HepG2 (cell line): ENCODE measurements around the gene IL17RB. TPM values are rescaled to one million over a fixed set of nuclear protein-coding genes. Genes with fewer than 3 reads are reported as not detected.

Source experiments
- AKAP8 ChIP-seq: sonication (generic); formaldehyde crosslinking; IDR thresholded peaks from 2 replicates; pipeline ENCODE4 v1.5.1; 2020; ENCODE audit warnings: mild to moderate bottlenecking, missing genetic modification reagents
- ASH2L ChIP-seq: fragments of 300-600, 200-600 bp; sonication (generic); IDR thresholded peaks from 2 replicates; pipeline ENCODE4 v1.7.0; 2017; ENCODE audit warnings: low read depth, mild to moderate bottlenecking, moderate library complexity, mixed read lengths, low read length; ENCODE audit not compliant: insufficient read length
- ETS1 ChIP-seq: sonication (generic); formaldehyde crosslinking; IDR thresholded peaks from 2 replicates; pipeline ENCODE4 v1.4.0; 2020; ENCODE audit warnings: missing genetic modification reagents
- HBP1 ChIP-seq: IDR thresholded peaks from 2 replicates; pipeline ENCODE4 v1.6.1; 2016; ENCODE audit warnings: low read depth, control low read depth
- HNRNPUL1 ChIP-seq: fragments of 200-400 bp; formaldehyde crosslinking; IDR thresholded peaks from 2 replicates; pipeline ENCODE4 v1.6.1; 2017; ENCODE audit warnings: low read depth, mild to moderate bottlenecking, low read length, moderate library complexity
- JARID2 ChIP-seq: sonication (generic); formaldehyde crosslinking; IDR thresholded peaks from 2 replicates; pipeline ENCODE4 v1.8.1; 2023; ENCODE audit warnings: missing genetic modification reagents, inconsistent platforms; ENCODE audit not compliant: insufficient replicate concordance
- LBX2 ChIP-seq: sonication (generic); formaldehyde crosslinking; IDR thresholded peaks from 2 replicates; pipeline ENCODE4 v1.5.0; 2020; ENCODE audit warnings: missing genetic modification reagents, mild to moderate bottlenecking, borderline replicate concordance
- POGZ ChIP-seq: sonication (generic); formaldehyde crosslinking; IDR thresholded peaks from 2 replicates; pipeline ENCODE4 v1.4.0; 2020; ENCODE audit warnings: mild to moderate bottlenecking, missing genetic modification reagents
- SMAD1 ChIP-seq: sonication (generic); formaldehyde crosslinking; IDR thresholded peaks from 2 replicates; pipeline ENCODE4 v1.4.0; 2020; ENCODE audit warnings: missing genetic modification reagents, low read depth, mild to moderate bottlenecking, borderline replicate concordance
- SMYD3 ChIP-seq: sonication (generic); formaldehyde crosslinking; IDR thresholded peaks from 2 replicates; pipeline ENCODE4 v1.8.1; 2023; ENCODE audit warnings: mild to moderate bottlenecking, missing genetic modification reagents
- SP140L ChIP-seq: sonication (generic); formaldehyde crosslinking; IDR thresholded peaks from 2 replicates; pipeline ENCODE4 v1.4.0; 2020; ENCODE audit warnings: missing genetic modification reagents, borderline replicate concordance
- TRIM24 ChIP-seq: sonication (generic); formaldehyde crosslinking; IDR thresholded peaks from 2 replicates; pipeline ENCODE4 v1.8.0; 2022; ENCODE audit warnings: mild to moderate bottlenecking, missing genetic modification reagents
- USF2 ChIP-seq, 2 experiments: sonication (generic) in 1 of 2; formaldehyde crosslinking in 1 of 2; IDR thresholded peaks; 2 replicates each; pipeline versions ENCODE4 v1.5.1 to v1.6.1; 2011 to 2020; ENCODE audit warnings: borderline replicate concordance in 1 of 2, low read depth in 1 of 2, low read length in 1 of 2, mild to moderate bottlenecking in 1 of 2, missing genetic modification reagents in 1 of 2, moderate library complexity in 1 of 2
- ZNF136 ChIP-seq: sonication (generic); formaldehyde crosslinking; IDR thresholded peaks from 2 replicates; pipeline ENCODE4 v1.8.1; 2022; ENCODE audit warnings: low read depth, mild to moderate bottlenecking, moderate library complexity, missing genetic modification reagents
- ZNF350 ChIP-seq: sonication (generic); formaldehyde crosslinking; IDR thresholded peaks from 2 replicates; pipeline ENCODE4 v1.4.0; 2020; ENCODE audit warnings: mild to moderate bottlenecking, low read depth, missing genetic modification reagents, borderline replicate concordance
- ZNF383 ChIP-seq: sonication (generic); formaldehyde crosslinking; IDR thresholded peaks from 2 replicates; pipeline ENCODE4 v1.4.0; 2020; ENCODE audit warnings: missing genetic modification reagents, mild to moderate bottlenecking, borderline replicate concordance
- ZNF468 ChIP-seq: sonication (generic); formaldehyde crosslinking; IDR thresholded peaks from 2 replicates; pipeline ENCODE4 v1.8.0; 2022; ENCODE audit warnings: mild to moderate bottlenecking, moderate library complexity, missing genetic modification reagents
- ZNF512B ChIP-seq: sonication (generic); formaldehyde crosslinking; IDR thresholded peaks from 2 replicates; pipeline ENCODE4 v1.5.1; 2020; ENCODE audit warnings: missing genetic modification reagents, mild to moderate bottlenecking, borderline replicate concordance
- ZNF776 ChIP-seq: sonication (generic); formaldehyde crosslinking; IDR thresholded peaks from 2 replicates; pipeline ENCODE4 v1.4.0; 2020; ENCODE audit warnings: mild to moderate bottlenecking, missing genetic modification reagents
- ZNF839 ChIP-seq: sonication (generic); formaldehyde crosslinking; IDR thresholded peaks from 2 replicates; pipeline ENCODE4 v1.4.0; 2020; ENCODE audit warnings: missing genetic modification reagents, mild to moderate bottlenecking, borderline replicate concordance
- polyA plus RNA-seq, 8 experiments: library from polyadenylated mRNA; depleted of rRNA in 3 of 8; stranded (reverse) in 7 of 8; unstranded in 1 of 8; fragments of >200 nt; fragmentation: Illumina TruSeq in 4 of 8; extraction: Trizol in 4 of 8; gene quantifications; 2 replicates each; pipeline versions ENCODE4 v1.2.1 to v1.2.3, GENCODE V29; 2011 to 2016; ENCODE audit warnings: low read depth in 4 of 8, missing spikeins in 1 of 8, mixed read lengths in 1 of 8; ENCODE audit not compliant: insufficient read depth in 1 of 8
- total RNA-seq, 5 experiments: library from RNA; depleted of rRNA; stranded (reverse); fragments of >200 nt; fragmentation: Illumina TruSeq; extraction: Trizol; gene quantifications; 2 replicates each; pipeline ENCODE4 v1.2.3, GENCODE V29; 2016; ENCODE audit warnings: low read depth in 1 of 5

Gene IL17RB
- total and polyA plus RNA-seq, 2 of the 13 experiments (the other 11 are each of a cell fraction or from before 2014, with no cell fraction given): 130 to 190 TPM

- TF ChIP-seq ZNF136 (CRISPR knock-in tag): no peak
- TF ChIP-seq ZNF383 (CRISPR knock-in tag): no peak
- TF ChIP-seq HBP1 (CRISPR knock-in tag): no peak
- TF ChIP-seq USF2 (IDR thresholded peaks at IDR 0.05; ENCODE audit: low read depth, low read length): no peak
- peak; percentile 39; the same call in 1 of the 2 replicates for TF ChIP-seq USF2 (CRISPR knock-in tag; IDR thresholded peaks at IDR 0.05; ENCODE audit: borderline replicate concordance)
- peak; percentile 75 for TF ChIP-seq ASH2L
- TF ChIP-seq HNRNPUL1: no peak
- 0 out of 2 replicates have a peak, but pooled peaks have one; percentile 58 for TF ChIP-seq ZNF350 (CRISPR knock-in tag)
- peak; percentile 74 for TF ChIP-seq POGZ (CRISPR knock-in tag)
- peak; percentile 48; the same call in 1 of the 2 replicates for TF ChIP-seq LBX2
- peak; percentile 95 for TF ChIP-seq ZNF776
- no peak for TF ChIP-seq JARID2
- no peak for TF ChIP-seq SP140L
- TF ChIP-seq SMYD3 (CRISPR knock-in tag): peak; percentile 92
- TF ChIP-seq ZNF839 (CRISPR knock-in tag): no peak
- TF ChIP-seq SMAD1 (CRISPR knock-in tag): no peak
- TF ChIP-seq AKAP8: no peak; the same call in 1 of the 2 replicates
- TF ChIP-seq ETS1: peak; percentile 54; the same call in 1 of the 2 replicates
- TF ChIP-seq TRIM24 (CRISPR knock-in tag): no peak
- TF ChIP-seq ZNF512B (CRISPR knock-in tag): 0 out of 2 replicates have a peak, but pooled peaks have one; percentile 46
- peak; percentile 87; the same call in 1 of the 2 replicates for TF ChIP-seq ZNF468 (CRISPR knock-in tag)
Measured at GRCh38 chr3:53846134-53846850, at the start of gene IL17RB, which contains the start of gene CHDH (continued).
